HCT116 (cell line): ENCODE results near the gene CARD6. TPM values are rescaled to one million over a fixed set of nuclear protein-coding genes. Genes with fewer than 3 reads are reported as not detected.

Experiments
- ATAC-seq: fragments of 200-7000 bp; cut with Tn5 transposase; 2 replicates; pipeline ENCODE4 v1.9.1; 2020; ENCODE audit warnings: mild to moderate bottlenecking, moderate library complexity
- Bru-seq: library from RNA; stranded (reverse); fragments of 400-500 nt; gene quantifications from one replicate; lab custom pipeline; 2021; lab: Mats Ljungman, UMichigan
- BruChase-seq, 2 experiments: library from RNA; stranded (reverse); fragments of 400-500 nt; gene quantifications; one replicate each; lab custom pipeline; 2021; lab: Mats Ljungman, UMichigan
- BruUV-seq: library from RNA; stranded (reverse); fragments of 400-500 nt; replicated peaks from 2 replicates; lab custom pipeline; 2021; lab: Mats Ljungman, UMichigan
- CTCF ChIA-PET: fragments of 300-600 bp; sonication (Branson Sonifier 250); formaldehyde crosslinking; loops from one replicate; lab custom pipeline; 2021; ENCODE audit warnings: antibody characterized with exemption; lab: Charles Lee
- POLR2A ChIA-PET: fragments of 300-600, 350-600 bp; sonication (Branson Sonifier 250); formaldehyde crosslinking; loops from one replicate; lab custom pipeline; 2021; ENCODE audit warnings: antibody characterized with exemption; lab: Charles Lee
- RAD21 ChIA-PET, 2 experiments: fragments of 300-600 bp; sonication (Branson Sonifier 250); formaldehyde crosslinking; loops; one replicate each; lab custom pipeline; 2023; ENCODE audit warnings: low total read pairs in 2 of 2; ENCODE audit not compliant: uncharacterized antibody in 2 of 2, unreplicated experiment in 2 of 2, low non-redundant PET in 1 of 2; lab: Charles Lee
- DNase-seq: peaks from one replicate; pipeline ENCODE4 v3.0.0-alpha.2; 2010; ENCODE audit warnings: low read depth, low spot score
- H2AFZ ChIP-seq: fragments of 200-600 bp; shearing (Covaris generic), sonication (generic); 2 replicates; pipeline ENCODE4 v1.6.1; 2017; ENCODE audit warnings: low read depth, mixed run types, mixed read lengths, antibody characterized with exemption, low read length; ENCODE audit not compliant: poor library complexity, severe bottlenecking
- H3K27ac ChIP-seq: 2 replicates; pipeline ENCODE4 v1.5.1; 2012; ENCODE audit warnings: low read depth, low read length
- H3K27me3 ChIP-seq: fragments of 200-600 bp; sonication (generic); 2 replicates; pipeline ENCODE4 v1.6.1; 2016; ENCODE audit warnings: mixed run types, low read length, mixed read lengths; ENCODE audit not compliant: insufficient read depth
- H3K36me3 ChIP-seq, 2 experiments: fragments of 200-500 bp in 1 of 2; fragments of 200-600 bp in 1 of 2; sonication (Bioruptor generic) in 1 of 2; sonication (generic) in 1 of 2; 2 replicates each; pipeline versions ENCODE4 v1.5.1 to v1.6.1; 2014 to 2016; ENCODE audit warnings: low read length in 2 of 2, inconsistent platforms in 1 of 2, mixed read lengths in 1 of 2, mixed run types in 1 of 2; ENCODE audit not compliant: insufficient read depth in 2 of 2, control insufficient read depth in 1 of 2
- H3K4me1 ChIP-seq, 2 experiments: fragments of 200-600 bp in 1 of 2; sonication (generic) in 1 of 2; 2 replicates each; pipeline versions ENCODE4 v1.5.1 to v1.6.1; 2012 to 2017; ENCODE audit warnings: low read length in 2 of 2, inconsistent platforms in 1 of 2, mild to moderate bottlenecking in 1 of 2, mixed read lengths in 1 of 2, mixed run types in 1 of 2, moderate library complexity in 1 of 2; ENCODE audit not compliant: insufficient read depth in 2 of 2, control insufficient read depth in 1 of 2
- H3K4me2 ChIP-seq: fragments of 200-600 bp; sonication (generic); 2 replicates; pipeline ENCODE4 v1.6.1; 2017; ENCODE audit warnings: mixed run types, low read length, mixed read lengths
- H3K4me3 ChIP-seq, 2 experiments: fragments of 200-600 bp in 1 of 2; sonication (generic) in 1 of 2; replicated peaks in 1 of 2; 2 replicates each; pipeline ENCODE4 v1.5.1; 2011 to 2016; ENCODE audit warnings: low read length in 2 of 2, control low read depth in 1 of 2, low read depth in 1 of 2, mild to moderate bottlenecking in 1 of 2, mixed read lengths in 1 of 2, mixed run types in 1 of 2
- H3K79me2 ChIP-seq: fragments of 200-600 bp; sonication (generic); 2 replicates; pipeline ENCODE4 v1.6.1; 2017; ENCODE audit warnings: mild to moderate bottlenecking, mixed run types, low read length, moderate library complexity, mixed read lengths; ENCODE audit not compliant: insufficient read depth
- H3K9ac ChIP-seq: fragments of 200-600 bp; sonication (generic); 2 replicates; pipeline ENCODE4 v1.6.1; 2016; ENCODE audit warnings: low read length, mixed read lengths
- H3K9me2 ChIP-seq: fragments of 200-600 bp; sonication (generic), shearing (Covaris generic); 2 replicates; pipeline ENCODE4 v1.6.1; 2017; ENCODE audit warnings: mixed run types, mild to moderate bottlenecking, moderate library complexity; ENCODE audit not compliant: insufficient read depth
- H3K9me3 ChIP-seq, 2 experiments: fragments of 200-500 bp in 1 of 2; fragments of 200-600 bp in 1 of 2; sonication (Bioruptor generic) in 1 of 2; sonication (generic) in 1 of 2; 2 replicates each; pipeline ENCODE4 v1.6.1; 2014 to 2017; ENCODE audit warnings: low read length in 2 of 2, mixed read lengths in 2 of 2, inconsistent platforms in 1 of 2, low read depth in 1 of 2, mild to moderate bottlenecking in 1 of 2, mixed run types in 1 of 2, moderate library complexity in 1 of 2; ENCODE audit not compliant: control insufficient read depth in 1 of 2, insufficient read depth in 1 of 2
- H4K20me1 ChIP-seq: fragments of 200-600 bp; sonication (generic), shearing (Covaris generic); 2 replicates; pipeline ENCODE4 v1.6.1; 2017; ENCODE audit warnings: mixed run types, mild to moderate bottlenecking, moderate library complexity; ENCODE audit not compliant: insufficient read depth
- CBX3 ChIP-seq: IDR thresholded peaks from 2 replicates; pipeline ENCODE4 v1.6.1; 2012; ENCODE audit warnings: low read depth
- CTCF ChIP-seq, 3 experiments: fragments of 200-600 bp in 1 of 3; sonication (generic) in 1 of 3; IDR thresholded peaks in 2 of 3; conservative IDR thresholded peaks in 1 of 3; 2 replicates each; pipeline ENCODE4 v1.5.1; 2012 to 2017; ENCODE audit warnings: low read depth in 2 of 3, low read length in 2 of 3, antibody characterized with exemption in 1 of 3, borderline replicate concordance in 1 of 3, control low read depth in 1 of 3, mild to moderate bottlenecking in 1 of 3, mixed read lengths in 1 of 3, mixed run types in 1 of 3, moderate library complexity in 1 of 3; ENCODE audit not compliant: insufficient read depth in 1 of 3
- EZH2 ChIP-seq: fragments of 200-600 bp; sonication (generic); IDR thresholded peaks from 2 replicates; pipeline ENCODE4 v1.6.1; 2017; ENCODE audit warnings: antibody characterized with exemption, mixed run types
- FOSL1 ChIP-seq: IDR thresholded peaks from 2 replicates; pipeline ENCODE4 v1.6.1; 2012; ENCODE audit warnings: low read depth
- JUND ChIP-seq: IDR thresholded peaks from 2 replicates; pipeline ENCODE4 v1.6.1; 2012
- POLR2A ChIP-seq: IDR thresholded peaks from 2 replicates; pipeline ENCODE4 v1.7.0; 2011; ENCODE audit warnings: borderline replicate concordance; ENCODE audit not compliant: insufficient read depth, insufficient read length; ENCODE audit errors: extremely low read depth
- POLR2AphosphoS5 ChIP-seq: IDR thresholded peaks from 2 replicates; pipeline ENCODE4 v1.6.1; 2011; ENCODE audit warnings: mild to moderate bottlenecking, low read depth, low read length, moderate library complexity
- REST ChIP-seq: IDR thresholded peaks from 2 replicates; pipeline ENCODE4 v1.6.1; 2012; ENCODE audit warnings: low read depth
- SP1 ChIP-seq: IDR thresholded peaks from 2 replicates; pipeline ENCODE4 v1.6.1; 2012; ENCODE audit warnings: low read depth
- SRF ChIP-seq: IDR thresholded peaks from 2 replicates; pipeline ENCODE4 v1.6.1; 2012; ENCODE audit warnings: low read depth
- TCF7L2 ChIP-seq: IDR thresholded peaks from 2 replicates; pipeline ENCODE4 v1.7.0; 2011; ENCODE audit warnings: borderline replicate concordance, inconsistent platforms; ENCODE audit not compliant: insufficient read depth, insufficient read length; ENCODE audit errors: extremely low read depth
- YY1 ChIP-seq: IDR thresholded peaks from 2 replicates; pipeline ENCODE4 v1.6.1; 2011; ENCODE audit warnings: low read length, low read depth, moderate library complexity, mild to moderate bottlenecking; ENCODE audit not compliant: insufficient replicate concordance; ENCODE audit errors: extremely low read depth
- ZBTB33 ChIP-seq: IDR thresholded peaks from 2 replicates; pipeline ENCODE4 v1.6.1; 2011; ENCODE audit warnings: mild to moderate bottlenecking, low read length, moderate library complexity; ENCODE audit not compliant: insufficient replicate concordance; ENCODE audit errors: extremely low read depth
- ZFX ChIP-seq: fragments of 450-650 bp; IDR thresholded peaks from 2 replicates; pipeline ENCODE4 v1.6.1; 2017
- intact Hi-C: fragments of 100-400 bp; cut with micrococcal nuclease; formaldehyde crosslinking; loops from 2 replicates; pipeline ENCODE4 v1.10.0; 2022
- long read RNA-seq: library from polyadenylated mRNA; unstranded; transcript quantifications from one replicate; pipeline ENCODE4 v2.0.0, GENCODE V29; 2021; ENCODE audit not compliant: unreplicated experiment
- polyA plus RNA-seq: library from polyadenylated mRNA; unstranded; fragments of >200 nt; gene quantifications from 2 replicates; pipeline ENCODE4 v1.2.1, GENCODE V29; 2012; ENCODE audit warnings: missing spikeins
- total RNA-seq: library from RNA; stranded (reverse); gene quantifications from one replicate; pipeline ENCODE4 v1.2.1, GENCODE V29; 2021; ENCODE audit not compliant: unreplicated experiment

CARD6 gene
- total RNA-seq, result not detected
- 0.01 and 0.03 TPM in 2 replicates for polyA plus RNA-seq
- percentile 16 among the genes with signal in this experiment for Bru-seq, nascent RNA
- percentile 17 among the genes with signal in this experiment for BruChase-seq, experiment 1, labeled RNA remaining after a 6-hour chase
- percentile 18 among the genes with signal in this experiment for BruChase-seq, experiment 2, labeled RNA remaining after a 2-hour chase
- long read RNA-seq, result 0 reads

GRCh38 chr5:40841068-40841805, at the start of gene CARD6:
CARD6 (plus strand) TSS chr5:40841367; CDS start chr5:40841383, 16 bp downstream.
- Histone ChIP-seq H3K79me2 (no peaks in the 10 kb centered on the region), H3K27ac (no peak within 1 kb of the TSS)

More at GRCh38 chr5:40841068-40841805, at the start of gene CARD6:
- no peak within 1 kb of the TSS for H3K9ac ChIP-seq
- H3K4me2 ChIP-seq, result no peak within 1 kb of the TSS
- H3K9me3 ChIP-seq, result no peaks in the 10 kb centered on the region
- ChIA-PET RAD21 (no interaction called here), POLR2A (interaction anchor here (0.5 kb wide), 1 partner anchor 9 kb away, joined by 3 read pairs; no protein-coding TSS in a partner anchor), CTCF (no interaction called here)
- no peaks in the 10 kb centered on the region for H3K36me3 ChIP-seq
- H3K4me1 ChIP-seq, result peaks cover 0 to 5% of the 10 kb centered on the region in 2 experiments; a peak in 1 of 4 replicates
- no TSS peak for BruUV-seq
- TF ChIP-seq ZBTB33, result no peak
- no peak for TF ChIP-seq CBX3
- TF ChIP-seq YY1, result no peak
- TF ChIP-seq EZH2, result no peak
- no peak for TF ChIP-seq SP1
- TF ChIP-seq POLR2AphosphoS5, result no peak
- TF ChIP-seq POLR2A, result no peak
- no peak for TF ChIP-seq REST
- no peak for TF ChIP-seq TCF7L2
- TF ChIP-seq FOSL1, result no peak
- no peak for TF ChIP-seq JUND
- no peak for TF ChIP-seq SRF
- TF ChIP-seq CTCF (IDR thresholded peaks at IDR 0.05 in 2 of 3, conservative IDR thresholded peaks at IDR 0.05 in 1 of 3; ENCODE audit: borderline replicate concordance in 1 of 3, insufficient read depth in 1 of 3, low read depth in 2 of 3, low read length in 2 of 3), result no peak
- TF ChIP-seq ZFX, result no peak
- DNase-seq (no peak), ATAC-seq (no peak)
- H3K9me2 ChIP-seq, result no peaks in the 10 kb centered on the region
- H3K27me3 ChIP-seq, result no peaks in the 10 kb centered on the region
- intact Hi-C loops, result no loop called here
- no peak within 1 kb of the TSS for H3K4me3 ChIP-seq
- peak within 1 kb of the TSS; percentile 39 for H2AFZ ChIP-seq
- no peaks in the 10 kb centered on the region for H4K20me1 ChIP-seq
